GM21515 (cell line): ENCODE data around the gene SIGLEC1.

Experiments used
- ATAC-seq: cut with Tn5 transposase; IDR thresholded peaks from one replicate; pipeline ENCODE4 v1.9.1; 2021; ENCODE audit not compliant: unreplicated experiment

Gene SIGLEC1

DNA sequence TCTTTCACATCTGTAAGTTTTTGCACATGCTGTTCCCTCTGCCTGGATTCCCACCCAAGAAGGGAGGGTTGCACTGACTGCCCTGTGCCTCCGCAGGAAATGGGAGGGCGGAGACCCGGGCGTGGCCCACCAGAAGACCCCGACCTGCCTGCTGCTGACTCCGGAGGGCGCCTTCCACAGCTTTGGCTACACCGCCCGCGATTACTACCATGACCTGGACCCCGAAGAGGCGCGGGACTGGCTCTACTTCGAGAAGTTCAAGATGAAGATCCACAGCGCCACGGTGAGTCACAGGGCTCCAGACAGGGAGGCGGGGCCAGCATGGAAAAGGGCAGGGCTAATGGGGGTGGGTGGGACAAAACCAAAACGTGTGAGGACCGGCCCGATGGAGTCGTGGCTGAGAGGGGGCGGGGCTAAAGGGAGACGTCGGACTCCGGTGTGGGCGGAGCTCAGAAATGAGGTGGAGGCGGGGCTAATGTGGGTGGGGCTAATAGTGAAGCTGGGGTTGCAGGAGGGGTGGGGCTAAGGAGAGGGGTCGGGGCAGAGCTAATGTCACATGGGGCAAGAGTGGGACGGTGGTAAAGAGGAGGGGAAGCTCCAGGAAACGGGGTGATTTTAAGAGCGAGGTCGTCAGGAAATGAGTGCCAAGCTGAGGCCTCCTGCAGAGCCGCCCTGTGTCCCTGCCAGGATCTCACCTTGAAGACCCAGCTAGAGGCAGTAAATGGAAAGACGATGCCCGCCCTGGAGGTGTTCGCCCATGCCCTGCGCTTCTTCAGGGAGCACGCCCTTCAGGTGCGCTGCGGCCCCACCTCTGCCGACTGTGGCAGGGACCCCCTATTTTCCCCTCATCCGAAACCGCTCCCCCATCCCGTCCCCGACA is 32.6 kb upstream of the SIGLEC1 start:
- no peak for ATAC-seq

DNA sequence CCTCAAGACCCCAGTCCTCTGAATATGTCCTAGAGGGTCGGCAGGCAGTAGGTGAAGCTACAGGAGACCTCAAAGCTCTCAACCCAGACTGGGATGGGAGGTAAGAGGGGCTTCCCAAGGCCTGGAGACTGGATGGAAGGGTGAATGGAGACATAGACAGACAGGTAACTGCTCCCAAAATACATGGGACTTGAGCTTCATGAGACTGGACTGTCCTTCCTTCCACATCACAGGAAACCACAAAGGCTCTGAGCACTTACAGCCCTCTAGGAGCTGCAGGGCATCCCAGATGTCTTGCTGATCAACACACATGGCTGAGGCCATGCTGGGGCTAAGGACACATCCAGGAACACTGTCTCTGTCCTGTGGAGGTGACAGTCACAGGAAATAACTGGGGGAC is 31.6 kb upstream of the SIGLEC1 start:
- ATAC-seq, result no peak

DNA sequence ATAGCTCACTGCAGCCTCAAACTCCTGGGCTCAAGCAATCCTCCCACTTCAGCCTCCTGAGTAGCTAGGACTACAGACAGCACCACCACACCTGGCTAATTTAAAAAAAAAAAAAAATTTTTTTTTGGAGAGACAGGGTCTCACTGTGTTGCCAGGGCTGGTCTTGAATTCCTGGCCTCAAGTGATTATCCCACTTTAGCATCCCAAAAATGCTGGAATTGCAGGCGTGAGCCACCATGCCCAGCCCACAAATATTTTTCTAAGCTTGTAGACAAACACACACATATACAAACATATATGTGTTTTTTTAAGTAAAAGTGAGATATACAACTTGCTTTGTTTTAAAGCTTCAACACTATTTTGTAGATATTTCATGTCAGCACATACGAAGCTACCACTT is 30.9 kb upstream of the SIGLEC1 start:
- no peak for ATAC-seq

DNA sequence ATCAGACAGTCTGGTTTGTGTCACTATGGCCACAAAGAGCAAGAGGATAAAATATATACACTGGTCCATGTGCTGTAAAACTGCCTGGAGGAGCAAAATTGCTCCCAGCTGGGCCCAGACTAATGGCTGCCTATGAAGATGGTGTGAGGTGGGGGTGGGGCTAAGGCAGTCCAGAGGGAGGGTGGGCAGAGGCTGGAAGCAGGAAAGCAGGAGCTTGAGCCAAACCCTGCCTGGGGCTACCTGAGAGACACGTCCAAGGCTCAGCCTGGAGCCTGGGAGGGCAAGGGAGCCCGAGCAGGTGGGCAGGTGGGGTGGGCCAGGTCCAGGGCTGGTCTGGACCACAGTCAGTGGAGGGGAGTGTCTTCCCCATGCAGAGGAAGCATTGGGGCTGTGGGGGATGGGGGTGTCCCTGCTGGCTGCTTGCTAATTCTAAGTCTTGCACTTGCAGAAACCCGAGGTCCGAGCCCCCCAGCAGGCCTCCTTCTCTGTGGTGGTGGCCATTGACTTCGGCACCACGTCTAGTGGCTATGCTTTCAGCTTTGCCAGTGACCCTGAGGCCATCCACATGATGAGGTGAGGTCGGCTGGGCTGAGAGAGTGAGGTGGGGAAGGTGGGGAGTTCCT is 29.5 kb upstream of the SIGLEC1 start:
- ATAC-seq, result no peak

DNA sequence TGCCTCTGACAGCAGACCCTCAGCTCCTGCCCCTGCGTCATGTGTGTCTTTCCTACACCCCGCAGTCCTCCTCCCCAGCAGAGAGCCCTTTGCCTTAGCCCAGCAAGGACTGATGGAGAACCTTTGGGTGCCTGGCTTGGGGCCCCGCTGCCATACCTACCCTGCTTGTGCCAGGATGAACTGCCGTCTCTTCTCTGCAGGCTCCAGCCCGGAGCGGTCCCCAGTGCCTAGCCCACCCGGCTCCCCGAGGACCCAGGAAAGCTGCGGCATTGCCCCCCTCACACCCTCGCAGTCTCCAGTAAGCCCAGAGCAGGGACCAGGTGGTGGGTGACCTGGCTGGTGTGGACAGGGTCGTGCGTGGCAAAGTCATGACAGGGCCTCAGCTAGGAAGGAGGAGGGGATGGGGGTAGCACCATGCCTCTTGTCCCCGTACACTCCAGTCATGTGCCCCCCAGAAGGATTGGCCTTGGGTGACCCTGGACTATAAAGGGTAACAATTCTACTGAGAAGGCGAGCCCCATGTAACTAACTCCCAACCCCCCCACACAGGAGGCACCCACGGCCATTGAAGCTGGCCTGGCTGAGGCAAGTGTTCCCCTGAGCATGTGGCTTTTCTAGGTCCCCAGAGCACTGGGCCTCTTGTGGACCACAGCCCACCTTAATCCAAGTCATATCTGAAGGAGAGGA is 28.4 kb upstream of the SIGLEC1 start:
- no peak for ATAC-seq

DNA sequence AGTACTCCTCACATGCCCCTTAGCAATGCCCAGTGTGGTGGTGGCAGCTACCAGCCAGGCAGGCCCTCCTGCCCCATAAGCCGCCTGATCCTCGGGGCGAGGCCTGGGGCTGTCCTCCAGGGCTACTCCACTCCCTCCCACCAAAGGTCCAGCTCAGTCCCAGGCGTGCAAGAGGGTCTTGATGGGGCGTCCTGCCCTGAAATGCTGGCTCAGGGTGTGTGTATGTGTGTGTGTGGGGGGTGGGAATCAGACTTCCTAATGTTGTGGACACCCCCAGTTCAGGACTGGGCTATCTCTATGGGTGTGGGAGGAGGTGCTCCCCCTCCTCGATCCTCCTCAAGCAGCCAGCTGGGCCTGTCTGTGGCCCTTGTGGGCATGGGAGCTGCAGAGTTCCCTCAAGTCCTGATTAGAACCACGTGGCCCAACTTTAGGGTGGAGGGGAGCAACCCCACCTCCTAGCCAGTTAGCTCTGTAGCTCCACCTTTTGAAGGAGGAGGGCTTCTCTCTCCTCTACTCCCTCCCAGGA is 27.6 kb upstream of the SIGLEC1 start:
- no peak for ATAC-seq

DNA sequence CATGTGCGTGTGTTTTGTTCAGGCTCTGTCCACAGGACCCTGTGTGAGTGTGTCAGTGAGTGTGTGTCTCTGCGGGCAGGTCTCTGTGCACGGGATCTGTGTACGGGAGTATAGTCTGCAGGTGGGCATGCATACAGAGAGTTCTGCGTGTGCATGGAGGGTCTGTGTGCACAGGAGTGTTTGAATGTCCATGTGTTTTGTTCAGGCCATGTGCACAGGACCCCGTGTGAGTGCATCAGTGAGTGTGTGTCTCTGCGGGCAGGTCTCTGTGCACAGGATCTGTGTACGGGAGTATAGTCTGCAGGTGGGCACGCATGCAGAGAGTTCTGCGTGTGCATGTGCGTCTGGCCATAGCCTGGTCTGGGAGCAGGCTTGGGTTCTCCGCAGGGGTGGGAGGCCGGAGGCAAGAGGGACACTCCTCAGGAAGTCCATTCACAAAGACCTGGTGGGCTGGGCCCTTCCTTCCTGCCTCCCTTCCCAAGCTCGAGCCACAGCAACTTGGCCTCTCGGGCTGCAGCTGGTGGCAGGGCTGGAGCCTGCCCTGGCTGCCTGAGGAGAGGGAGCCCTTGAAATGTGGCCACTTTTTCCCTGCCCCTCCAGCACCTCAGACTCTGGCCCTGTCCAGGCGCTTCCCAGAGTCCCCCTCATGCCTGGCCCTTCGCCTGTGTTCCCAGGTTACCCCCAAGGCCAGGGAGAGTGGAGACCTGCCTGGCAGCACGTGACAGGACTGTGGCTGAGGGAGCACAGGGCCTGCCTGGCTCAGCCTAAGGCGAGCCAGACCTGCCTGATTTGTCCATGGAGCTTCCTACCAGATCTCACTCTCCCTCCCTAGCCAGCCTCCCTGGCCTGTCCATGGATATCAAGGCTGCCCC is 26.9 kb upstream of the SIGLEC1 start:
- no peak for ATAC-seq

DNA sequence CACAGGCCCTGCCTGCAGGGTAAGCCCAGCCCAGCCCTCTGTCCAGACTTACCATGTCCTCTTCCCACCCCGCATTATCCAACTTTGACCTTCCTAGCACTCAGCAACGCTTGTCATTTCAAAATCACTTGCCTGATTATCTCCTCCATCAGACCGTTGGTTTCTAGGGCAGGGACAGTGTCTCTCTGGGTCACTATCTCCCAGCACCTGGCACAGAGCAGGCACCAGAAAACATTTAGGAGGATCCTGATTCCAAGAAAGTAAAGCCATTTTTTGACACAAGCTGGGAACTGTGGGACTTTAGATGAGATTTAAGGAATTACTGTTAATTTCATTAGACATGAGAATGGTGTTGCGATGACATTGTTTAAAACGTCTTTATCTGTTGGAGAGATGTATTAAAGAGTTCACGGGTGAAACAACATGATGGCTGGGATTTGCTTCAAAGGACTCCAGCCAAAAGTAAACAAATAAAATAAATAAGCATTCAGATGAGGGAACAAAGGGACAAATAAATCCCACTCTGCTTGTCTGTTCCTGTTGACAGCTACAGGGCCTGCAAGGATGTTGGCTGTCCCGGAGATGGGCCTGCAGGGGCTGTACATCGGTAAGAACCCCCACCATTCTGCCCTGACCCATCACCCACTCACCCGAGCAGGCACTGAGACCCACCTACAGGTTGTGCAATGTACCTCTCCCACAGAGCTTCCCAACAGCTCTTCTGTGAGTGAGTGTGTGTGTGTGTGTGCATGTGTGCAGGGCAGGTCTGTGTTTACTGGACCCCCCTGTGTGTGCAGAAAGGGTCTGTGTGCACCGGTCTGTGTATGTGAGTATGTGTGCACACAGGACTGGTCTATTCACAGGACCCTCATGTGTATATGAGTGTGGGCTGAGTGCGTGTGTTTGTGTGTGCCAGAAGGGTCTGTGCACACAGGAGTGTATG is 26.0 kb upstream of the SIGLEC1 start:
- ATAC-seq, result no peak

DNA sequence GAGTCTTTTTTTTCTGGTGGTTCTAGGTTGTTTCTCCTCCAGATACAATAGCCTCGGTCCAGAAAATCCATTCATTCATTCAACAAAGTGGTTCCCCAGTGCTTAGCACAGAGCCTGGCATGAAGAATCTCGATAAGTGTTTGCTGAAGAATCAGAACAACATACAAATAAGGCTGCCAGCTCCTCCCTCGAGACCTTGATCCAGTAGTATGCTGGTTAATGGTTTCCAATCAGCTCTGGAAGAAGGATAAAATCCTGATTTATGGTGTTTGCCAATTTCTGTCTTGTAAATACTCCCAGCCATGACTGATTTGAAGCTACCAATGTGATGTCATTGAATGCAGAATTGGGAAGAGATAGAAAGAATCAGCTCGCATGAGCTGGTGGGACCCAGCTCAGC is 23.4 kb upstream of the SIGLEC1 start:
- ATAC-seq, result no peak

DNA sequence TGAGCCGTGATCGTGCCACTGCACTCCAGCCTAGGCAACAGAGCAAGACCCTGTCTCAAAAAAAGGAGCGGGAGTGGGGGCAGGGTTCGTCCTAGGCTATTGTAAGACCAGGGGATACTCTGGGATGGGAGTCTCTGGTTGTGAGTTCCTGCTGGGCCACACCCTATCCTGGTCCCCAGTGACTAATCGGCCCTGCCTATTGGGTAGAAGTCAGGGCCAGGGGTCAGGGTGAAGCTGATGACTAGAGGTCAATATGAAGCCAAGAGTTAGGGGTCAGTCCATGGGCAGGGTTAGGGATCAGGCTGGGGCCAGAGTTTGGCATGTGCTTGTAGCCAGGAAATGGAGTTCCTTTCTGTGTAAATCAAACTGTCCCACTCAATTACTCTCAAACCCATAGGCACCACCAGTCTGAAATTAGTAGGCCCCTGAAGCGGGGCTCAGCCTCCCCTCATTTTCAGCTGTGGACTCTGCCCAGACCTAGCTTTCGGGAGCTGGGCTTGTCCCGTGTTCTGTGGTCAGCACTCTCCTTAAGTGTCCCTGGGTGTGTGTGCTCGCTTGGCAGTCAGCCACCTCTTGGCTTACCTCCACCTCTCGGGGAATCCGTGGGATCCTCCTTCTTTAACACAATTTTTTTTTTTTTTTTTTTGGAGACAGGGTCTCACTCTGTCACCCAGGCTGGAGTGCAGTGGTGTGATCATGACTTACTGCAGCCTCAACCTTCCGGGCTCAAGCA is 21.9 kb upstream of the SIGLEC1 start:
- ATAC-seq, result no peak

DNA sequence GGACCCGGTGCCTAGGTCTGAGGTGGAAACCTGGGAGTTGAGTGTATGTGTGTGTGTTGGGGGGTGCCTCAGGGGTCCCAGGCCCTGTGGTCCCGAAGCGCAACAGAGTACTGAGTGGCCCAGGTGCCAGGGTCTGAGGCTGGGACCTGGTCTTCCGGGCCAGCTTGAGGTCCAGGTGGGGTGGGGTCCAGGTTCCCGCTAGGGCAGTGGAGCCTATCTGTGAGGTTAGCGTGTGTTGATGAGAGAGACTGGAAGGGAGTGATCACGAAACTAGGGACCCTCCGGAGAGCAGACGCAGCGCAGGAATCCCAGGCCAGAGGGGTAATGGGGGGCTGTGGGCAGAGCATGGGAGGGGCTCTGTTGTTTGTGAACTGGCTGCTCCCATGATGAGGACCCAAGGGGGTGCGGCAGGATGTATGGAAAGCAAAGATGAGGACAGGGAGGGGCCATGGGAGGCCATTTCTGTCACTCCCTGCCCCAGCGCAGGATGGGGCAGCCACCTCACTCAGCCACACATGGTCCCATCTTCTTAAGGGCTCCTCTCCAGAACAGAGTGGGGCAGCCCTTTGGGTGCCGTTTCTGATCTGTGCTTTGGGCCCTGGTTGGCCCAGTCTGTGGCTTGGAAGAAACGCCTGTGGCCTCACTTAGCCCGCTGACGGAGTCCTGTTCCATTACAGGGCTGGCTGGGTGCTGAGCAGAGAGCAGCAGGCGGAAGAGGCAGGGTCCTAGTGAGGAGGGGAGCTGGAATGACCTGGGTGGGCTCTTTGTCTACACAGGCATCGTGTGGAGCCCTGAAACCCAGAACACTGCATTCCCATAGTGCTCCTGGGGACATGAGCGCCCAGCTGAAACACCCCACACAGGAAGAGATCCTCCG is 21.0 kb upstream of the SIGLEC1 start:
- ATAC-seq, result no peak

DNA sequence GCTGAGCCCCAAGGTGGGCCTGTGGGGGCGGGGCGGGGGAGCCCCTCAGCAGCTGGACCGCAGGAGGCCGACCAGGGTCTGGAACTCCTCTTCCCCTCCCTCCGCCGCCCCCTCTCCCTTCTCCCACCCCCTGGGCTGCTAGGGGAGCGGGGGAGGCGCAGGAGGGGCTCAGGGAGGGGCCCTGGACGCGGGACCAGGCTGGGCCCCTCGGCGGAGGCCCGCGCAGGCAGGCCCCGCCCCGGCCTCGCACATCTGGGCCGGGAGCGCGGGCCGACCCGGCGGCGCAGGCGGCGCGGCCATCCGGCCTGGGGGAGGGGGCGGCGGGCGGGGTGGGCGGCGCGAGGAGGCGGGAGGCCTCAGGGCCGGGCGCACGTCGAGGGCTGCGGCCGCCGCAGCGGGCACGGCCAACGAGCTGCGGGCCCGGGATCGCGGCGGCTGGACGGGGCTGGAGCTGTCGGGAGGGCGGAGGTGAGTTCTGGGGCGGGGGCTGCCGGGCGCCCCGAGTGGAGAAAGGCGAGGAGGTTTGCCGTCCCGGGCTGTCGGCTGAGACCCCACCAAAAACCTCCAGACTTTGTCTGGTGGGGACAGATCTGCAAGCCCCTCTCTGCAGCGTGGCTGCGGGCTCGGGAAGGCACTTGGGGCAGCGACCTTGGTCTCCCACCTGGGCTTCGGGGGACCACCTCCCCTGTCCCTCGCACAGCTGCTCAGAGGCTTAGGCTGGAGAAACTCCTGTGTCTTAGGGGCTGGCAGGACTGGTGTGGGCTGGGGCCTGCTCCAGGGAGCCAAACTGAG is 20.1 kb upstream of the SIGLEC1 start, which contains the start of gene HSPA12B:
Gene HSPA12B, plus strand, starts transcription at position 359 of the 792 bp plus-strand sequence. CDS start 5,990 bp downstream, outside the sequence.
- ATAC-seq, result no peak

DNA sequence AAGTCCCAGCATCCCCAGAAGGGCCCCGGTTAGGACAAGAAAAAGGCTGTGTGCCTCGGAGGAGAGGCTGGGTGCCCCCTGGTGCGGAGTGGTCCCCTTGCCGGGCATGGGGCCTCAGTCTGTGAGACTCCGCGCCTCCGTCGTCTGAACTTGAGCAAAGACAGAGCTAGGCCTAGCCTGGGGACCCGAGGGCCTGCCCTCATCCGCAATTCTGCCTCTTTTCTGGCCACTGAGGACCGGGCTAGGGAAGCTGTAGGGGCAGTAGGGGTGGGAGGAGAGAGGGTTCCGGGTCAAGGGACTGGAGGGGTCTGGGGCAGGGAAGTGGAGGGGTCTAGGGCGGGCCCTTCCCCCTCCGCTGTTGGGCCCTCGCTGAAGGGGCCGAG is 19.5 kb upstream of the SIGLEC1 start:
- ATAC-seq, result no peak

DNA sequence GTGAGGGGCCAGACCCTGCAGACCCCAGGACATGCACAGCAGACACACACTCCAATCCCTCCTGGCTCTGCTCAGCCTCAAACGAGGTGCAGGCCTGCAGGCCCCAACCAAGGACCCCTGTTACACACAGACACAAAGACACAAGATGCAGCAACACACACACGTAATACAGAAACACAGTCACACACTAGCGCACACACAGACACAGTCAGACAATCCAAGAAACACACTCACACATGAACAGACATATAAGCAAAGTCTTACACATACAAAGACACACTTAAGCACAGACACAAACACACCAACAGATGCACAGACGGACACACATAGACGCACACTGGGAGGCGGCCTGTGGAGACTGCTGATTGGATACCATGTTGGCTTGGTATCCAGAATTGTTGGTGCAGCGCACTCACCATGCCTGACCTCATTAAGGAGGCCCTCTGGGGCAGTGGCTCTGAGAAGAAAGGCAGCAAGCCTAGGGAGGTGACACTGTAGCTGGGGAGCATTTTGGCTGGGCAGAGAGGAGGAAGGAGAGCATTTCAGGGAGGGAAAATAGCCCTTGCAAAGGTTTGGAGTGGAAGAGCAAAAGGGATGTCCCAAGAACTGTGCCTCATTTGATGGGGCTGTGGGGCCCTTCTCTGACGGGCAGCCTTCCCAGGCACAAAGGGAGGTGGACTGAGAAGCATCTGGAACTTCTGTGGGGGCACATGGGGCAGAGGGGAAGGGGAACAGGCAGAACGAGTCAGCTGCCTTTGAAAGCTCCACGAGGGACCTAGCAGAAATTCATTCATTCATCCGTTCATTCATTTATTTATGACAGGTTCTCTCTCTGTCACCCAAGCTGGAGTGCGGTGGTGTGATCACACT is 18.6 kb upstream of the SIGLEC1 start:
- ATAC-seq, result no peak

DNA sequence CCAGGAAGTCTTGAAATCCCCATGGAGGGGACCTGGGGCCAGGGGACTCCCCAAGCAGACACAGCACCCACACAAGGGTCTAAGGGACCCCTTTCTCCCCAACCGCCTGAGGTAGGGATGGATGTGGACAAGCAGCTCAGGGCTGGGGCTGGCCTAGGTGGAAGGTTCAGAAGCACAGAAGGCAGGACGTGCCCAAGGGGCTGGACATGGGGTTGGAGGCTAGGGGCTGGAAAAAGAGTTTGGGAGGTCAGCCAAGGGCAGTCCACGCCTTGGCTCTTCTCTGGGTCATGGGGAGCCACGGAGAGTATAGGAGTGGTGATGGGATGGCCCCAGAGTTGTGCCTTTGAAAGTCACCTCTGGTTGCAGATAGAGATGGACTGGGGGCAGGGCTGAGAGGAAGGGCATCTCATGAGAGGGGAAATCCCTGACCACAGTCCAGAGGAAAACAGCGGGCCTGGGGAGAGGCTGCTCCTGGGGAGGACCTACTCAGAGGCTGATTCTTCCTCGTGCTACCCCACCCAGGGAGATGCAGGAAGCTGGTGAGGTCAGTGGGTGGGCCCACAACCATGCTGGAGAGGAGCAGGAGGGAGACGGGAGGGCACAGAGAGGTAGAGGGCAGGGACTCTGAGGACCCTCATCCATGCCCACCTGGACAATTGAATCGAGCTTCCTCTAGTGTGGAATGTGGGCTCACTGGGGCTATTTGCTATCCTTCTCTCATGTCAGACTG is 17.6 kb upstream of the SIGLEC1 start:
- ATAC-seq, result no peak

DNA sequence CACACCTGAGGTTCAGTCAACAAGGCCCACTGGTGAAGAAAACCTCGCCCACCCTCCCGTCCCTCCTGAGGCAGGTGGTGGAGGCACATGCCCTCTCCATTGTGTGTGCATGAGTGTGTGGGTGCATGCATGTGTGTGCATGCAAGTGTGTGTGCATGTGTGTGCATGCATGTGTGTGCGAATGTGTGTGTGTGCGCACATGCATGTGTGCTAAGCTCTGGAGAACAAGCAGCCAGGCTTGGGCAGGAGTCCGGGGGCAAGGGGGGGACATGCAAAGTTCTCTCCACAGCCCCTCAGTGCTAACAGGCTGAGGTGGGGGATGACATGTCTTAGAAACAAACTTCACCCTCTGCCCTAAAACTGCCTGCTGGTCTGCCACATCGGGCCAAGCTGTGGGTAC is 17.0 kb upstream of the SIGLEC1 start:
- ATAC-seq, result no peak
